ENCODE data around the gene SHROOM2. TPM values are rescaled to one million over a fixed set of nuclear protein-coding genes. Genes with fewer than 3 reads are reported as not detected.

The SHROOM2 gene
- total and polyA plus RNA-seq, 8 donors = 5.6 to 15.0 (median 13.7) TPM

GRCh38 chrX:9911487-9911886 is 125.3 kb downstream of the SHROOM2 start:
- intact Hi-C loops (cut with DNase I) = no loop called here
- ATAC-seq = peak; percentile 85
- Histone ChIP-seq H3K27me3 (no peaks in the 10 kb centered on the region), H3K36me3 (no peaks in the 10 kb centered on the region), H3K4me3 (no peak overlapping the region), H3K9me3 (no peaks in the 10 kb centered on the region), H3K27ac (no peak overlapping the region), H3K4me1 (no peaks in the 10 kb centered on the region)
- peak in 1 of 4 donors; percentile 57 for DNase-seq
- no peak for TF ChIP-seq CTCF (IDR thresholded peaks at IDR 0.05)

- peak in 1 of 4 donors; percentile 32 for DNase-seq
- ATAC-seq = no peak
- no peaks in the 10 kb centered on the region for H3K9me3 ChIP-seq
- no peaks in the 10 kb centered on the region for H3K4me1 ChIP-seq
- TF ChIP-seq CTCF (IDR thresholded peaks at IDR 0.05) = no peak
- intact Hi-C loops (cut with DNase I) = no loop called here
- H3K27me3 ChIP-seq = no peaks in the 10 kb centered on the region
- H3K27ac ChIP-seq = no peak overlapping the region
- no peak overlapping the region for H3K4me3 ChIP-seq
- H3K36me3 ChIP-seq = no peaks in the 10 kb centered on the region
Observed at GRCh38 chrX:9912351-9913145, 126.3 kb downstream of the SHROOM2 start.

GRCh38 chrX:9913146-9913433 is 126.9 kb downstream of the SHROOM2 start:
- Histone ChIP-seq H3K27me3 (no peaks in the 10 kb centered on the region), H3K27ac (no peak overlapping the region), H3K9me3 (no peaks in the 10 kb centered on the region), H3K4me1 (no peaks in the 10 kb centered on the region), H3K36me3 (no peaks in the 10 kb centered on the region), H3K4me3 (no peak overlapping the region)
- no peak for TF ChIP-seq CTCF (IDR thresholded peaks at IDR 0.05)
- no peak for ATAC-seq
- DNase-seq = no peak
- intact Hi-C loops (cut with DNase I) = no loop called here

GRCh38 chrX:9917861-9918260 is 131.6 kb downstream of the SHROOM2 start:
- intact Hi-C loops (cut with DNase I) = no loop called here
- no peaks in the 10 kb centered on the region for H3K36me3 ChIP-seq
- H3K4me3 ChIP-seq = no peak overlapping the region
- no peak for ATAC-seq
- no peaks in the 10 kb centered on the region for H3K27me3 ChIP-seq
- no peak overlapping the region for H3K27ac ChIP-seq
- no peaks in the 10 kb centered on the region for H3K4me1 ChIP-seq
- no peak for DNase-seq
- no peaks in the 10 kb centered on the region for H3K9me3 ChIP-seq
- TF ChIP-seq CTCF (IDR thresholded peaks at IDR 0.05) = no peak

- ATAC-seq = no peak
- no peak overlapping the region for H3K27ac ChIP-seq
- no peak for DNase-seq
- H3K36me3 ChIP-seq = no peaks in the 10 kb centered on the region
- no peaks in the 10 kb centered on the region for H3K4me1 ChIP-seq
- intact Hi-C loops (cut with DNase I) = no loop called here
- H3K4me3 ChIP-seq = no peak overlapping the region
- no peaks in the 10 kb centered on the region for H3K9me3 ChIP-seq
- TF ChIP-seq CTCF (IDR thresholded peaks at IDR 0.05) = no peak
- no peaks in the 10 kb centered on the region for H3K27me3 ChIP-seq
Observed at GRCh38 chrX:9919632-9920172, 133.5 kb downstream of the SHROOM2 start.
